Cardiac muscle cell (in vitro differentiated cells and primary cell): ENCODE measurements around the gene HSD17B8. TPM values are rescaled to one million over a fixed set of nuclear protein-coding genes. Genes with fewer than 3 reads are reported as not detected.

Source experiments
- DNase-seq, 2 donors: peaks; one replicate each; pipeline versions ENCODE4 v3.0.0 to v3.0.0-alpha.2; 2010 to 2017; ENCODE audit warnings: low read depth in 1 of 2, low spot score in 1 of 2
- H3K27ac ChIP-seq: fragments of 200-600 bp; sonication (generic); 2 replicates; pipeline ENCODE4 v1.5.1; 2016
- H3K27me3 ChIP-seq: fragments of 200-600 bp; sonication (generic); 2 replicates; pipeline ENCODE4 v1.6.0; 2016; ENCODE audit warnings: control low read depth
- H3K36me3 ChIP-seq: fragments of 200-600 bp; sonication (generic); 2 replicates; pipeline ENCODE4 v1.5.1; 2016; ENCODE audit warnings: control low read depth
- H3K4me1 ChIP-seq: fragments of 200-600 bp; sonication (generic); 2 replicates; pipeline ENCODE4 v1.8.1; 2017; ENCODE audit warnings: low read depth, mild to moderate bottlenecking, mixed run types
- H3K4me3 ChIP-seq: fragments of 200-600 bp; sonication (generic); 2 replicates; pipeline ENCODE4 v1.5.1; 2016; ENCODE audit warnings: mild to moderate bottlenecking
- H3K9me3 ChIP-seq: fragments of 200-600 bp; sonication (generic); 2 replicates; pipeline ENCODE4 v1.5.1; 2017; ENCODE audit warnings: low read depth, mild to moderate bottlenecking, control low read depth
- CTCF ChIP-seq: IDR thresholded peaks from 2 replicates; pipeline ENCODE4 v1.5.1; 2012; ENCODE audit warnings: low read depth, mild to moderate bottlenecking, low read length
- polyA plus RNA-seq: library from polyadenylated mRNA; unstranded; fragments of >200 nt; fragmentation: Nextera tagmentation; extraction: Ambion mirVana; gene quantifications from 2 replicates; pipeline ENCODE4 v1.2.1, GENCODE V29; 2016
- total RNA-seq: library from RNA; depleted of rRNA; stranded (reverse); fragments of >200 nt; gene quantifications from 2 replicates; pipeline ENCODE4 v1.2.3, GENCODE V29; 2016

Gene HSD17B8
- total and polyA plus RNA-seq, 2 experiments from 2014 or later = 45.4 to 47.6 TPM

GRCh38 chr6:33194431-33194979 lies 9.9 kb upstream of the HSD17B8 start:
- TF ChIP-seq CTCF = no peak
- no peaks in the 10 kb centered on the region for H3K9me3 ChIP-seq
- no peaks in the 10 kb centered on the region for H3K27me3 ChIP-seq
- DNase-seq = peak in 1 of 2 donors; percentile 68
- H3K27ac ChIP-seq = no peak overlapping the region
- no peaks in the 10 kb centered on the region for H3K36me3 ChIP-seq
- H3K4me3 ChIP-seq = no peak overlapping the region
- H3K4me1 ChIP-seq = peaks cover 41% of the 10 kb centered on the region

- H3K4me3 ChIP-seq = no peak overlapping the region
- peaks cover 41% of the 10 kb centered on the region for H3K4me1 ChIP-seq
- H3K9me3 ChIP-seq = no peaks in the 10 kb centered on the region
- no peaks in the 10 kb centered on the region for H3K27me3 ChIP-seq
- peak in 1 of 2 donors; percentile 78 for DNase-seq
- TF ChIP-seq CTCF = no peak
- no peak overlapping the region for H3K27ac ChIP-seq
- no peaks in the 10 kb centered on the region for H3K36me3 ChIP-seq
Measured at GRCh38 chr6:33195304-33196165, 8.9 kb upstream of the HSD17B8 start.

- Histone ChIP-seq H3K4me1 (peaks cover 37% of the 10 kb centered on the region), H3K36me3 (peaks cover 8% of the 10 kb centered on the region), H3K27me3 (no peaks in the 10 kb centered on the region), H3K27ac (no peak overlapping the region), H3K9me3 (no peaks in the 10 kb centered on the region), H3K4me3 (no peak overlapping the region)
- peak; percentile 79 for TF ChIP-seq CTCF
- DNase-seq = peak; percentile 82
Measured at GRCh38 chr6:33197431-33198048, 6.9 kb upstream of the HSD17B8 start.

- Histone ChIP-seq H3K36me3 (peaks cover 16% of the 10 kb centered on the region), H3K27me3 (no peaks in the 10 kb centered on the region), H3K4me3 (no peak overlapping the region), H3K4me1 (peaks cover 36% of the 10 kb centered on the region), H3K27ac (no peak overlapping the region), H3K9me3 (no peaks in the 10 kb centered on the region)
- no peak for TF ChIP-seq CTCF
- no peak for DNase-seq
Measured at GRCh38 chr6:33198159-33198852, 6.1 kb upstream of the HSD17B8 start.

GRCh38 chr6:33198853-33199436 lies 5.5 kb upstream of the HSD17B8 start:
- no peaks in the 10 kb centered on the region for H3K27me3 ChIP-seq
- no peak overlapping the region for H3K27ac ChIP-seq
- peak overlapping the region; percentile 66 for H3K4me3 ChIP-seq
- H3K9me3 ChIP-seq = no peaks in the 10 kb centered on the region
- peaks cover 17% of the 10 kb centered on the region for H3K36me3 ChIP-seq
- peaks cover 30% of the 10 kb centered on the region for H3K4me1 ChIP-seq
- no peak for DNase-seq
- TF ChIP-seq CTCF = no peak
